Stomach (tissue), 4 donors: ENCODE measurements around the gene XIRP2.

Experiments
- EP300 ChIP-seq: sonication (generic); formaldehyde crosslinking; IDR thresholded peaks from one replicate; pipeline ENCODE4 v1.6.1; 2017; ENCODE audit warnings: antibody characterized with exemption
- POLR2A ChIP-seq, 4 donors: fragments of 450-650 bp; IDR thresholded peaks; one replicate each; pipeline ENCODE4 v1.6.1; 2016; ENCODE audit warnings: antibody characterized with exemption in 4 of 4, control low read depth in 2 of 4, mild to moderate bottlenecking in 1 of 4, moderate library complexity in 1 of 4
- POLR2AphosphoS5 ChIP-seq, 3 donors: sonication (generic); formaldehyde crosslinking; IDR thresholded peaks; one replicate each; pipeline ENCODE4 v1.6.1; 2016; ENCODE audit warnings: antibody characterized with exemption in 3 of 3
- TF ChIP-seq, protein P1 (sequence below), 7 experiments: fragments of 450-650 bp in 4 of 7; fragments of 200-600 bp in 3 of 7; sonication (generic) in 3 of 7; IDR thresholded peaks; one replicate each; pipeline ENCODE4 v1.5.1; 2016 to 2019; ENCODE audit warnings: antibody characterized with exemption in 7 of 7, control low read depth in 2 of 7, mild to moderate bottlenecking in 1 of 7

- no peak for TF ChIP-seq EP300
- no peak for TF ChIP-seq POLR2A (IDR thresholded peaks at IDR 0.05)
- TF ChIP-seq POLR2AphosphoS5 (IDR thresholded peaks at IDR 0.05), result no peak
- TF ChIP-seq, protein P1, sequence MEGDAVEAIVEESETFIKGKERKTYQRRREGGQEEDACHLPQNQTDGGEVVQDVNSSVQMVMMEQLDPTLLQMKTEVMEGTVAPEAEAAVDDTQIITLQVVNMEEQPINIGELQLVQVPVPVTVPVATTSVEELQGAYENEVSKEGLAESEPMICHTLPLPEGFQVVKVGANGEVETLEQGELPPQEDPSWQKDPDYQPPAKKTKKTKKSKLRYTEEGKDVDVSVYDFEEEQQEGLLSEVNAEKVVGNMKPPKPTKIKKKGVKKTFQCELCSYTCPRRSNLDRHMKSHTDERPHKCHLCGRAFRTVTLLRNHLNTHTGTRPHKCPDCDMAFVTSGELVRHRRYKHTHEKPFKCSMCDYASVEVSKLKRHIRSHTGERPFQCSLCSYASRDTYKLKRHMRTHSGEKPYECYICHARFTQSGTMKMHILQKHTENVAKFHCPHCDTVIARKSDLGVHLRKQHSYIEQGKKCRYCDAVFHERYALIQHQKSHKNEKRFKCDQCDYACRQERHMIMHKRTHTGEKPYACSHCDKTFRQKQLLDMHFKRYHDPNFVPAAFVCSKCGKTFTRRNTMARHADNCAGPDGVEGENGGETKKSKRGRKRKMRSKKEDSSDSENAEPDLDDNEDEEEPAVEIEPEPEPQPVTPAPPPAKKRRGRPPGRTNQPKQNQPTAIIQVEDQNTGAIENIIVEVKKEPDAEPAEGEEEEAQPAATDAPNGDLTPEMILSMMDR (IDR thresholded peaks at IDR 0.05), result no peak
Observed at GRCh38 chr2:166924967-166925366, 36.7 kb downstream of the XIRP2 start.
